Measurements from ENCODE around the gene CYP24A1.

The CYP24A1 gene

DNA sequence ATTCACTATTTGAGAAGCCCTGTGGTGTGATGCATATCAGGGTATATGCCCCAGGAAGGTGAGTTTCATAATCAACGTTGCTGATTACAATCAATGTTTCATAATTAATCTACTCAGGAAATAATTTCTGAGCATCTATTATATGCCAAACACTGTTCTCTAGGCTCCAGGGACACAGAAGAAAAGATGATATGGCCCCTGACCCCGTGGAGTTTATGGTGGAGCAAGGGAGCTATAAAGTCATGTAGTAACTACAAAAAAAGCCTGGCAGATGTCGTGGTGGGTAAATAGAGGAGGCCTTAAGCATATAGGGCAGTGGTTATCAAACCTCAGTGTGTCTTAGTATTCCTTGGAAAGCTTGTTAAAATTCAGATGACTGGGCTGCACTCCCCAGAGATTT, 63.3 kb downstream of the CYP24A1 start:
- DNase-seq, result peak; percentile 21

DNA sequence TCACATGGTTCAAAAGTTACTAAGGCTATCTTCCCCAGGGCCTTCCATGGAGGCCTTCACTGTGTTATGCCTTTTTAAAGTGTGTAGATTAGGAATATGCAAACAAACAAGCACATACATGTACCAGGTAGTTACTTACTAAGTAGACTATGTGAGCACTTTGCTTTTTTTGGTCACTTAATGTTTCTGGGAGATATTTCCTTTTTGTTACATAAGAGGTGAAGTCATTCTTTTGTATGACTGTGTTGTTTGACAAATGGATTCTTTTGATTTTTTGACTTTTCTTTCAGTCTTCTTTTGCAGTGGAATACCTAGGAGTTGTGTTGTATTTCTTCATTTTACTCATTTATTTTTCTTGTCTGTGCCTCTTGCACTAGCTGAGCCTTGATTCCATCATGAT, 63.7 kb downstream of the CYP24A1 start:
- no peak for DNase-seq

DNA sequence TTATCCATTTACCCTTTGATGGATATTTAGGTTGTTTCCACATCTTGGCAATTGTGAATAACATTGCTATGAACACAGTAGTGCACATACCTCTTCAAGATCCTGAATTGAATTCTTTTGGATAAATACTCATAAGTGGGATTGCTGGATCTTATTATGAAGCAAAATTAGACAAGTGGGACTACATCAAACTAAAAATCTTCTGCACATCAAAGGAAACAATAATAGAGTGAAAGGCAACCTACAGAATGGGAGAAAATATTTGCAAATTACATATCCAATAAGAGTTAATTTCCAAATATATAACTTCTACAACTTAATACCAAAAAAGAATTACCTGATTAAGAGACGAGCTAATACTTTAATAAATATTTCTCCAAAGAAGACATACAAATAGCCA, 65.0 kb downstream of the CYP24A1 start:
- DNase-seq, result no peak

DNA sequence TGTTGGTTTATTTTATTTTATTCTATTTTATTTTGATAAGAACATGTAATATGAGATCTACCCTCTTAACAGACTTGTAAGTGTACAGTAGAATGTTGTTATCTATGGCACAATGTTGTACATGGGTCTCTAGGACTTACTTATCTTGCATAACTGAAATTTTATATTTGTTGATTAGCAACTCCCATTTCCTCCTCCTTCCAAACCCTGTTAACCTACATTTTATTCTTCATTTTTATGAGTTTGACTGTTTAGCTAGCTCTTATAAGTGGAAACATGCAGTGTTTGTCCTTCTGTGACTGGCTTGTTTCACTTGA, 65.5 kb downstream of the CYP24A1 start:
- DNase-seq, result peak; percentile 54

DNA sequence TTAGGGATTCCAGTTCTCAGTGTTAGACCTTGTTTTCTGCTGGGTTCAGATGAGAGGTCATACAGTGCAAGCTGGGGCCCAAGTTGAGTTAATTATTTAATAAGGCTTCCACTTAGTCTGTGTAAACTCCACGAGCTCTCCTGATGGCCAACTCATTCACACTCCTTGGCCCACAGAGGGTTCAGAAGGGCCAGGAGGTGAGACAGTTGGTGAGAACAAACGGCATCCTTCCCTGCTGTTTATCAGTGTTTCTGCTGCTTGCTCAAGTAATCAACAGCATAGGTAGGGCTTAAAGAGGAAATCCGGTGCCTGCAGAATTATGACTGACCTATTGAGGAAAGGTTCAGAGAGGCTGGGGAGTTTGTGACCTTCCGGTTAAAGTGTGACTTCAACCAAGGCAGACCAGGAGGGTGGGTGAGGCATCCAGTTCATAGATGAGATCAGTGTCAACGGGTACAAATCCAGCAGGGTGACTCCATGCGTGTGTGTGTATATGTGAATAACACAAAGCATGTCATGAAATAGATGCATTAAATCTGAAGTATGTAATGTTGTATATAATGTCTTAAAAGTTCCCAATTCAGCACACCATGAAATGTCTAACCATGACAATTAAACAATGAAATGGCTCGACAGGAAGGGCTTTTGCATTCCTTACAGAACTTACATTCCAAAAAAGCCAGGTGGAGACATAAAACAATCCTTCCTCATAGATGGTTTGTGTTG, 66.0 kb downstream of the CYP24A1 start:
- peak; percentile 29 for DNase-seq

DNA sequence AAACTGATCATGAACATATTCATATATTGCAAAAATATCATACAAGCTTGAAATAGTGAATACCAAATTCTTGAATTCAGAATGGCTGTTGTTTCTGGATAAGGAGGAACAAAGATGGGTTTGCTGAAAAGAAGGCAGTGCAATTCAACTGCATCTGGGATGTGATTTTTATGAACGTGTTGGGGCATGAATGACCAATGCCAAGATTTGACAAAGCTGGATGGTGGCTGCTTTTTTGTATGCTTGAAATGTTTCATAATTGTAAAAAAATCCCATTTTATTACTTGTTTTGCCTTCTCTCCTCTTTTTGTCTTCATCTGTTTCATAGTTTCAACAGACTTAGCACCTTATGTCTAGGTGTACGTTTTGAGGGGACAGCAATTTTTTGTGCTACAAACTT, 66.6 kb downstream of the CYP24A1 start:
- no peak for DNase-seq

DNA sequence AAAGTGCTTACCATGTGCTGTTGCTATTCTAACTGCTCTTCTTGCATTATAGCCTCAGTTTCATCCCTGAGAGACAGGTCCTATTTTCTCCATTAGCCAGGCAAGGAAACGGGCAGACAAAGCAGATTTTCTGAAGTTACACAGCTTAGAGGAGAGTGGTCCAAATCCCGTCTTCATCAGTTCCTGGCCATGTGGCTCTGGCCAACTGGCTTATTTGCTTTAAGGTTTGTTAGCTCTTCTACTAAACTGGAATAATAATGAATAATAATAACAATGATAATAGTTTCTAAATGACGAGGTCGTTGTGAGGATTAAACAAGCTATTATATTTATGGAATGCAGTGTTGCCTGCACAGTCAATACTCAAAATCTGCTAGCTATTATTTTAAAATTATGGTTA, 67.6 kb downstream of the CYP24A1 start:
- DNase-seq, result no peak

DNA sequence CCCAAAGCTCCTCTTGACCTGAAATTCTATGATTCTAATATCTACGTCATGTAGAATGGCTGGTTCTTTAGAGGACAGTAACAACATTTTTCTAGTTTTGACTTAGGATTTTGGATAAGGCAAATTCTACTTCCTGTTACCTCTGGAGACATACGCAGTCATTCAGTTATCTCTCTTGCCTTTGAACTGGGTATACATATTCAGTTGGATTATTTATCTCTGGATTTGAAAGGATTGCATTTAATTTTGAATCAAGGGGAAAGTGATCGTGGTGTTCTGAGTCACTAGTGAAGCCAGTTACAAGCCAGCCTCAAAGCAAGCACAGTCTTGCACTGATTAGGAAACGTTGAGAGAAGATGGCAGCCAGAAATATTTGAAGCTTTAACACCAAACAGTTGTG, 68.1 kb downstream of the CYP24A1 start:
- no peak for DNase-seq

DNA sequence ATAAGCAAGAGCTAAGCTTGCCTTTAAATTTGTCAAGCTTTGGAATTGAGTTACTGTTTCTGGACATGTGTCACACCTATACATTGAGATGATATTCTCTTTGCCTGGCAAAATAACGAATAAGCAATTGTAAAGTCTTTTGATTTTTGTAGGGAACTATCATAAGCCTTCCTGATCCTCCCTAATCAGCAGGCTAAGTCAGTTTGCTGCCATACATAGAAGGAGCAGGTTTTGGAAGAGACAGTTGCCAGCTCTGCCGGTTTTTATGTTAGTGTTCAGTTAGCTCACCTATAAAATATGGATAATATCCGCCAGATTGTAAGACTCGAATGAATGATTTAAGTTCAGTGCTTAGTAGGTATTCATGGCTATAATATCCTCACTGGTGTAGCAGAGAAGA, 69.0 kb downstream of the CYP24A1 start:
- no peak for DNase-seq

DNA sequence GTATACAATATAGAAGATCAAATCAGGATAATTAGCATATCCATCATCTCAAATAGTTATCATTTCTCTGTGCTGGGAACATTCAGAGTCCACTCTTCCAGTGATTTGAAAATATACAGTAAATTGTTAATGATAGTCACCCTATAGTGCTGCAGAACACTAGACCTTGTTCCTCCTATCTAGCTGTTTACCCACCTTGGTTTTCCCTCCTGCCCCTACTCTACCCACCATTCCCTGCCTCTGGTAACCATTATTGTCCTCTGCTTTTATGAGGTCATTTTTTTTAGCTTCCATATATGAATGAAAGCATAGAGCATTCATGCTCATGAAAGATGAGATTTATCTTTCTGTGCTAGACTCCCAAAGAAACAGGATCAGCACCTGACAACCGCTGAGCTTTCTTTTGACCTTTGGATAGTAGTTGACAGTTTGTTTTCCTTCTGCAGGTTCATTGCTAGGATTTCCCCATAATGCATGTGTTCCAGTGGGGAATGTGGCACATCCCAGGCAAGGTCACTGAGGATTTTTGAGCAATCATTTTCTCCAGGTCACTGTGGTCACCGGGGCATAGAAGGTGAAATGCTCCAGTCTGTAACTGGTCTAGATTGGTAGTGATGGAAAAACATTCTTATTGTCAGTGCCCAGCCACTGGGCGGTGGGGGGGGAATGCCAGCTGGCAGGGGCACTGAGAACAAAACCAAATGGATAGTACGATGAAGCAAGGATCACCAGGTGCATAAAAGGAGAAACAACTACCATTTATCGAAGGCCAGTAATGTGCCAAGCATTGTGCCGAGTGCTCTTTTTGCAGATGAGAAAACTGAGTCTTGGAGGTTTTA, 69.8 kb downstream of the CYP24A1 start:
- no peak for DNase-seq
